ENCODE data around the gene SEC14L3.

Gene SEC14L3

GRCh38 chr22:30421695-30422480 is 49.9 kb downstream of the SEC14L3 start:
- DNase-seq, result peak; percentile 22

- DNase-seq, result no peak
Measured at GRCh38 chr22:30420347-30421125, 51.3 kb downstream of the SEC14L3 start.

- no peak for DNase-seq
Measured at GRCh38 chr22:30416837-30417236, 55.0 kb downstream of the SEC14L3 start.

GRCh38 chr22:30416403-30416802 is 55.4 kb downstream of the SEC14L3 start:
- no peak for DNase-seq

- DNase-seq, result no peak
Measured at GRCh38 chr22:30414525-30415047, 57.2 kb downstream of the SEC14L3 start.

- DNase-seq, result no peak
Measured at GRCh38 chr22:30413745-30414524, 57.9 kb downstream of the SEC14L3 start.

- DNase-seq, result no peak
Measured at GRCh38 chr22:30413001-30413400, 58.8 kb downstream of the SEC14L3 start.

GRCh38 chr22:30411780-30412179 is 60.0 kb downstream of the SEC14L3 start:
- DNase-seq, result no peak

All from stimulated activated CD4-positive, alpha-beta T cell treated with anti-CD3 and anti-CD28 coated beads, Interleukin-4, amount 100 ng/mL, for 24 hours (primary cell).